CD4-positive, alpha-beta memory T cell (primary cell): ENCODE measurements around the gene BRIP1. TPM values are rescaled to one million over a fixed set of nuclear protein-coding genes. Genes with fewer than 3 reads are reported as not detected.
"Not testable (repeated sequence)": the region's sequence is repeated elsewhere in the genome, so short reads cannot be mapped to it uniquely, and the experiment has no call there.

Source experiments
- CTCF ChIA-PET: fragments of 350-600 bp; sonication (Branson Sonifier 250); formaldehyde crosslinking; loops from one replicate; lab custom pipeline; 2021; ENCODE audit warnings: inconsistent platforms; ENCODE audit not compliant: partially characterized antibody; lab: Charles Lee
- POLR2A ChIA-PET: fragments of 350-600 bp; sonication (Branson Sonifier 250); formaldehyde crosslinking; loops from one replicate; lab custom pipeline; 2021; ENCODE audit not compliant: partially characterized antibody; lab: Charles Lee
- DNase-seq, 5 donors: peaks; one replicate each; pipeline versions ENCODE4 v3.0.0 to v3.0.0-alpha.2; 2020 to 2022; ENCODE audit warnings: mixed read lengths in 1 of 5
- H3K27ac ChIP-seq: one replicate; pipeline ENCODE4 v1.7.0; 2013; ENCODE audit warnings: low read depth, low read length
- H3K27me3 ChIP-seq: 2 replicates; pipeline ENCODE4 v1.7.0; 2013; ENCODE audit warnings: mild to moderate bottlenecking, low read length, moderate library complexity; ENCODE audit not compliant: insufficient read depth
- H3K36me3 ChIP-seq: 2 replicates; pipeline ENCODE4 v1.7.0; 2013; ENCODE audit warnings: mild to moderate bottlenecking, low read length, moderate library complexity; ENCODE audit not compliant: insufficient read depth
- H3K4me1 ChIP-seq: 2 replicates; pipeline ENCODE4 v1.7.0; 2013; ENCODE audit warnings: mild to moderate bottlenecking, low read length, moderate library complexity; ENCODE audit not compliant: insufficient read depth
- H3K4me3 ChIP-seq, 2 donors: one replicate each; pipeline ENCODE4 v1.7.0; 2013; ENCODE audit warnings: low read length in 2 of 2, mild to moderate bottlenecking in 1 of 2
- H3K9me3 ChIP-seq, 2 donors: one replicate each; pipeline ENCODE4 v1.7.0; 2013; ENCODE audit warnings: low read length in 2 of 2, control low read depth in 1 of 2; ENCODE audit not compliant: control insufficient read depth in 1 of 2
- H3K27ac Mint-ChIP-seq, 7 donors: one replicate each; pipeline ENCODE4 v1.8.0; 2020 to 2021; ENCODE audit warnings: mixed read lengths in 7 of 7, mild to moderate bottlenecking in 6 of 7, inconsistent platforms in 3 of 7, moderate library complexity in 3 of 7
- H3K27me3 Mint-ChIP-seq, 2 donors: one replicate each; pipeline ENCODE4 v1.8.0; 2020 to 2021; ENCODE audit warnings: mixed read lengths in 2 of 2
- H3K36me3 Mint-ChIP-seq, 2 donors: one replicate each; pipeline ENCODE4 v1.8.0; 2020 to 2021; ENCODE audit warnings: mixed read lengths in 2 of 2, inconsistent platforms in 1 of 2, mild to moderate bottlenecking in 1 of 2
- H3K4me1 Mint-ChIP-seq, 4 donors: one replicate each; pipeline ENCODE4 v1.8.0; 2020 to 2021; ENCODE audit warnings: mixed read lengths in 4 of 4, mild to moderate bottlenecking in 1 of 4
- H3K4me3 Mint-ChIP-seq, 8 donors: one replicate each; pipeline ENCODE4 v1.8.0; 2020 to 2021; ENCODE audit warnings: mixed read lengths in 8 of 8, mild to moderate bottlenecking in 7 of 8, moderate library complexity in 6 of 8, inconsistent platforms in 3 of 8
- H3K9me3 Mint-ChIP-seq, 8 donors: one replicate each; pipeline ENCODE4 v1.8.0; 2020 to 2021; ENCODE audit warnings: mixed read lengths in 8 of 8, mild to moderate bottlenecking in 5 of 8, inconsistent platforms in 3 of 8, moderate library complexity in 1 of 8
- intact Hi-C: fragments of 100-400 bp; cut with micrococcal nuclease; formaldehyde crosslinking; loops from one replicate; pipeline ENCODE4 v1.15.1; 2023
- polyA plus RNA-seq, 2 donors: library from polyadenylated mRNA; unstranded; fragments of 300-500 nt; fragmentation: Illumina TruSeq; gene quantifications; one replicate each; pipeline ENCODE4 v1.2.3, GENCODE V29; 2021
- total RNA-seq, 2 experiments: library from RNA; stranded (reverse); gene quantifications; one replicate each; pipeline ENCODE4 v1.2.3, GENCODE V29; 2021

Gene BRIP1
- total and polyA plus RNA-seq, 4 experiments from 2014 or later = 0.31 to 1.7 (median 1.3) TPM

- CTCF ChIA-PET = interaction anchor here (1.5 to 1.6 kb wide), 2 partner anchors 199 to 229 kb away, joined by 3 to 4 read pairs; no protein-coding TSS in a partner anchor
- H3K27me3 ChIP-seq = no peaks in the 10 kb centered on the region
- DNase-seq = no peak
- no peak overlapping the region for H3K27ac ChIP-seq
- H3K36me3 ChIP-seq = no peaks in the 10 kb centered on the region
- Mint-ChIP-seq H3K27ac (no peak overlapping the region), H3K9me3 (no peaks in the 10 kb centered on the region), H3K4me1 (no peaks in the 10 kb centered on the region), H3K27me3 (no peaks in the 10 kb centered on the region), H3K4me3 (no peak overlapping the region), H3K36me3 (no peaks in the 10 kb centered on the region)
- intact Hi-C loops = no loop called here
- H3K4me1 ChIP-seq = no peaks in the 10 kb centered on the region
- POLR2A ChIA-PET = no interaction called here
- no peak overlapping the region for H3K4me3 ChIP-seq
- no peaks in the 10 kb centered on the region for H3K9me3 ChIP-seq
Measured at GRCh38 chr17:61833536-61834193, 29.7 kb downstream of the BRIP1 start.

GRCh38 chr17:61832463-61832862, 30.9 kb downstream of the BRIP1 start:
- no peaks in the 10 kb centered on the region for H3K4me1 ChIP-seq
- intact Hi-C loops = no loop called here
- no peaks in the 10 kb centered on the region for H3K9me3 ChIP-seq
- Mint-ChIP-seq H3K27me3 (no peaks in the 10 kb centered on the region), H3K36me3 (no peaks in the 10 kb centered on the region), H3K4me3 (no peak overlapping the region), H3K9me3 (peaks cover 0 to 2% (median 0%) of the 10 kb centered on the region in 8 donors), H3K4me1 (no peaks in the 10 kb centered on the region), H3K27ac (no peak overlapping the region)
- no peak overlapping the region for H3K4me3 ChIP-seq
- H3K27ac ChIP-seq = no peak overlapping the region
- H3K27me3 ChIP-seq = no peaks in the 10 kb centered on the region
- DNase-seq = no peak
- no peaks in the 10 kb centered on the region for H3K36me3 ChIP-seq
- POLR2A ChIA-PET = no interaction called here
- CTCF ChIA-PET = no interaction called here

GRCh38 chr17:61831099-61831498, 32.2 kb downstream of the BRIP1 start:
- Mint-ChIP-seq H3K4me3 (no peak overlapping the region), H3K27me3 (no peaks in the 10 kb centered on the region), H3K36me3 (peaks cover 0 to 3% of the 10 kb centered on the region in 2 donors), H3K4me1 (no peaks in the 10 kb centered on the region), H3K9me3 (peaks cover 0 to 2% (median 0%) of the 10 kb centered on the region in 8 donors), H3K27ac (no peak overlapping the region)
- Histone ChIP-seq H3K4me1 (no peaks in the 10 kb centered on the region), H3K4me3 (no peak overlapping the region), H3K9me3 (no peaks in the 10 kb centered on the region), H3K27ac (no peak overlapping the region), H3K27me3 (no peaks in the 10 kb centered on the region), H3K36me3 (no peaks in the 10 kb centered on the region)
- CTCF ChIA-PET = no interaction called here
- DNase-seq = no peak
- intact Hi-C loops = no loop called here
- POLR2A ChIA-PET = no interaction called here

- Histone ChIP-seq H3K27ac (no peak overlapping the region), H3K9me3 (no peaks in the 10 kb centered on the region), H3K36me3 (no peaks in the 10 kb centered on the region), H3K4me1 (no peaks in the 10 kb centered on the region), H3K4me3 (no peak overlapping the region), H3K27me3 (no peaks in the 10 kb centered on the region)
- no peak for DNase-seq
- Mint-ChIP-seq H3K9me3 (peaks cover 0 to 2% (median 0%) of the 10 kb centered on the region in 8 donors), H3K27me3 (no peaks in the 10 kb centered on the region), H3K4me1 (no peaks in the 10 kb centered on the region), H3K4me3 (no peak overlapping the region), H3K36me3 (peaks cover 0 to 3% of the 10 kb centered on the region in 2 donors), H3K27ac (peak overlapping the region in 1 of 7 donors; percentile 36)
- POLR2A ChIA-PET = no interaction called here
- intact Hi-C loops = no loop called here
- CTCF ChIA-PET = no interaction called here
Measured at GRCh38 chr17:61828694-61829093, 34.6 kb downstream of the BRIP1 start.

GRCh38 chr17:61827649-61828395, 35.5 kb downstream of the BRIP1 start:
- DNase-seq = no peak
- no peak overlapping the region for H3K27ac Mint-ChIP-seq
- H3K27ac ChIP-seq = no peak overlapping the region
- no peak overlapping the region for H3K4me3 Mint-ChIP-seq
- no peaks in the 10 kb centered on the region for H3K36me3 ChIP-seq
- no peaks in the 10 kb centered on the region for H3K4me1 Mint-ChIP-seq
- peaks cover 0 to 2% (median 0%) of the 10 kb centered on the region in 8 donors for H3K9me3 Mint-ChIP-seq
- POLR2A ChIA-PET = no interaction called here
- CTCF ChIA-PET = no interaction called here
- H3K27me3 ChIP-seq = no peaks in the 10 kb centered on the region
- H3K9me3 ChIP-seq = no peaks in the 10 kb centered on the region
- H3K36me3 Mint-ChIP-seq = peaks cover 0 to 3% of the 10 kb centered on the region in 2 donors
- no peak overlapping the region for H3K4me3 ChIP-seq
- H3K4me1 ChIP-seq = no peaks in the 10 kb centered on the region
- intact Hi-C loops = no loop called here
- H3K27me3 Mint-ChIP-seq = no peaks in the 10 kb centered on the region

GRCh38 chr17:61826866-61827265, 36.5 kb downstream of the BRIP1 start:
- CTCF ChIA-PET, DNase-seq, intact Hi-C loops, H3K36me3 Mint-ChIP-seq, H3K4me1 Mint-ChIP-seq, POLR2A ChIA-PET, H3K27ac ChIP-seq, H3K4me3 ChIP-seq, H3K4me1 ChIP-seq, H3K27ac Mint-ChIP-seq, H3K27me3 Mint-ChIP-seq, H3K4me3 Mint-ChIP-seq, H3K36me3 ChIP-seq, H3K9me3 Mint-ChIP-seq, H3K9me3 ChIP-seq, H3K27me3 ChIP-seq: not testable (repeated sequence)

GRCh38 chr17:61826198-61826597, 37.1 kb downstream of the BRIP1 start:
- H3K36me3 Mint-ChIP-seq, H3K36me3 ChIP-seq, POLR2A ChIA-PET, H3K9me3 ChIP-seq, CTCF ChIA-PET, H3K27ac Mint-ChIP-seq, H3K27me3 Mint-ChIP-seq, H3K4me3 ChIP-seq, H3K27ac ChIP-seq, H3K27me3 ChIP-seq, H3K4me1 ChIP-seq, H3K4me1 Mint-ChIP-seq, H3K4me3 Mint-ChIP-seq, DNase-seq, intact Hi-C loops, H3K9me3 Mint-ChIP-seq: not testable (repeated sequence)
